ENCODE measurements around the gene RAPGEF4. TPM values are rescaled to one million over a fixed set of nuclear protein-coding genes. Genes with fewer than 3 reads are reported as not detected.

Gene RAPGEF4
- polyA plus RNA-seq, 1 experiment = 1.3 TPM

DNA sequence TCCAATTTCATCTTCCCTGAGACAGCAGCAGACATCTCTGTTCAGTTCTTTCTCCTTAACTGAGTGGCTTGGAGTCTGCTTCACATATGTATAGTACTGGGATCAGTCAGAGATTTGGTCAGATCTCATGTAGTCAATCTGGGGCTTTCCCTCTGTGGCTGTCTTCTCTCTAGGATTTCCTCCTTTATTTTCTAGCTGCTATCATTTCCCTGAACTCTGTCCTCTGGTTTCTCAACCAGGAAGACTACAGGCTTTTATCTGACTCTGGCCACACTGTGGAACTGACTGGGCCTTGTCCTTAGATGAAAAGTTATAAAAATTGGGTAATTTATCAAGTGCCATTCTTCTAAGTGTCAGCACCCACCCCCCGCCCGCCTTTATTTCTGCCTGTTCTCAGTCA lies 121.0 kb downstream of the RAPGEF4 start:
- POLR2A ChIA-PET = no interaction called here
- CTCF ChIA-PET = interaction anchor here (2.3 to 4.4 kb wide), 2 partner anchors 50 to 75 kb away, joined by 11 to 35 read pairs; no protein-coding TSS in a partner anchor
- no peak for DNase-seq (ENCODE audit: low read depth, low spot score)
- H3K27me3 ChIP-seq (ENCODE audit: control insufficient read depth, insufficient read depth, low read length) = no peaks in the 10 kb centered on the region
- H3K27ac ChIP-seq (ENCODE audit: low read depth, low read length) = no peak overlapping the region
- TF ChIP-seq, protein P1, sequence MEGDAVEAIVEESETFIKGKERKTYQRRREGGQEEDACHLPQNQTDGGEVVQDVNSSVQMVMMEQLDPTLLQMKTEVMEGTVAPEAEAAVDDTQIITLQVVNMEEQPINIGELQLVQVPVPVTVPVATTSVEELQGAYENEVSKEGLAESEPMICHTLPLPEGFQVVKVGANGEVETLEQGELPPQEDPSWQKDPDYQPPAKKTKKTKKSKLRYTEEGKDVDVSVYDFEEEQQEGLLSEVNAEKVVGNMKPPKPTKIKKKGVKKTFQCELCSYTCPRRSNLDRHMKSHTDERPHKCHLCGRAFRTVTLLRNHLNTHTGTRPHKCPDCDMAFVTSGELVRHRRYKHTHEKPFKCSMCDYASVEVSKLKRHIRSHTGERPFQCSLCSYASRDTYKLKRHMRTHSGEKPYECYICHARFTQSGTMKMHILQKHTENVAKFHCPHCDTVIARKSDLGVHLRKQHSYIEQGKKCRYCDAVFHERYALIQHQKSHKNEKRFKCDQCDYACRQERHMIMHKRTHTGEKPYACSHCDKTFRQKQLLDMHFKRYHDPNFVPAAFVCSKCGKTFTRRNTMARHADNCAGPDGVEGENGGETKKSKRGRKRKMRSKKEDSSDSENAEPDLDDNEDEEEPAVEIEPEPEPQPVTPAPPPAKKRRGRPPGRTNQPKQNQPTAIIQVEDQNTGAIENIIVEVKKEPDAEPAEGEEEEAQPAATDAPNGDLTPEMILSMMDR (IDR thresholded peaks at IDR 0.05; ENCODE audit: low read depth, low read length) = no peak
- no peak overlapping the region for H3K4me3 ChIP-seq (ENCODE audit: low read depth, low read length)
- H3K9me3 ChIP-seq (ENCODE audit: control insufficient read depth, insufficient read depth, low read length) = no peaks in the 10 kb centered on the region

GRCh38 chr2:172858473-172858745 lies 122.8 kb downstream of the RAPGEF4 start:
- Histone ChIP-seq H3K4me3 (ENCODE audit: low read depth, low read length) (no peak overlapping the region), H3K27me3 (ENCODE audit: control insufficient read depth, insufficient read depth, low read length) (no peaks in the 10 kb centered on the region), H3K9me3 (ENCODE audit: control insufficient read depth, insufficient read depth, low read length) (no peaks in the 10 kb centered on the region), H3K27ac (ENCODE audit: low read depth, low read length) (no peak overlapping the region)
- TF ChIP-seq, protein P1 (IDR thresholded peaks at IDR 0.05; ENCODE audit: low read depth, low read length) = no peak
- no peak for DNase-seq (ENCODE audit: low read depth, low spot score)
- CTCF ChIA-PET = interaction anchor here (2.3 to 4.4 kb wide), 2 partner anchors 52 to 73 kb away, joined by 11 to 35 read pairs; no protein-coding TSS in a partner anchor
- POLR2A ChIA-PET = no interaction called here

DNA sequence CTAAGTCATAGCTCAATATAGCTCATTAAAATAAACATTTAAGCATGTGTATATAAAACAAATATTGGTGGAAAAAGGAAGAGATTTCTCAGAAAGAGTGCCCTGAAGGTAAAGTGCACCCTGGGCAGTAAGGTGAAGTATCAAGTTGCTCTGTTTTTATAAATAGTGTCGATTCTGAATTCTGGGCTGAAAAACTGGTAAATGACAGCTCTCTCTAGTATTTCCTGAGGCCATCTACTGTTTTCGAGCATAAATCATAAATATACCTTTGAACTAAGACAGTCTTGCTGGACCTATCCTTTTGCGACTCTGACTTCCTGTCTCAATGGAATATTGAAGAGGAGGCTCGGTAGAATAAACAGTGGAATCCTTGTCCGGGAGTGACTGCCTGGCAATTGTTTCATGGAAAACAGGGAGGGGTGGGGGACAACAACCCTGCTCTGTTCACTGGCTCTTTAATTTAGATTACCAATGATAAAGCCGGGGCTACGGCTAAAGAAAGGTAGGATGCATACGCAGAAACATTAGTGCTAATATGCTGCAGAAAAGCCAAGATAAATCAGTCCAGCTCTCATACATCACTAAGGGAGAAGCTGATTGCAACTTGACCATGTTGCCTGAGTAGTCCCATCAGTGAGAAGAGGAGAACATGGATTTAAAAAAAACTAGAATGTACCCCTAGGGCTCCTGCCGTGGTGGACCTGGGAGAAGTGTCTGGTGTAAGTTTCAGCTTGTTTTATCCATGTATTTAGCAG lies 124.1 kb downstream of the RAPGEF4 start:
- H3K9me3 ChIP-seq (ENCODE audit: control insufficient read depth, insufficient read depth, low read length) = no peaks in the 10 kb centered on the region
- no peak for DNase-seq (ENCODE audit: low read depth, low spot score)
- no peak overlapping the region for H3K27ac ChIP-seq (ENCODE audit: low read depth, low read length)
- H3K4me3 ChIP-seq (ENCODE audit: low read depth, low read length) = no peak overlapping the region
- CTCF ChIA-PET = interaction anchor here (0.6 to 4.4 kb wide), 3 partner anchors 53 to 113 kb away, joined by 3 to 35 read pairs (median 13); no protein-coding TSS in a partner anchor
- TF ChIP-seq, protein P1 (IDR thresholded peaks at IDR 0.05; ENCODE audit: low read depth, low read length) = no peak
- POLR2A ChIA-PET = no interaction called here
- no peaks in the 10 kb centered on the region for H3K27me3 ChIP-seq (ENCODE audit: control insufficient read depth, insufficient read depth, low read length)

DNA sequence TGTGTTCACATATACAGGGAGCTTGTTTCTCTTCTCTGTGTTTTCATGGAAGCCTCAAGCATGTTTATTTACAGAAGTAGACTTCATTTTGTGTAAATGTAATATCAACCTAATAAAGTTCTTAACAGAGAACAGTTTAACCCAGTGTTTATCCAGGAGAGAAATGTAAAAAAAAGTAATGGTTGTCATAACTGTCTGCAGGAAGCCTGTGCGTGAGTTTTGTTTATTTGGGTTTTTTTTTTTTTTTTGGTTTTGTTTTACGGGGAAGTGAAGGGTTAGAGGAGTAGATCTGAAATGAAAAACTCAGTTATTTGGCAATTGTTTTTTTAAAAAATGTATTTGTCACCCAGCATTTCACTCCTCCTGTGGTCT lies 124.7 kb downstream of the RAPGEF4 start:
- Histone ChIP-seq H3K9me3 (ENCODE audit: control insufficient read depth, insufficient read depth, low read length) (no peaks in the 10 kb centered on the region), H3K4me3 (ENCODE audit: low read depth, low read length) (no peak overlapping the region), H3K27me3 (ENCODE audit: control insufficient read depth, insufficient read depth, low read length) (no peaks in the 10 kb centered on the region), H3K27ac (ENCODE audit: low read depth, low read length) (no peak overlapping the region)
- CTCF ChIA-PET = interaction anchor here (1.7 to 4.4 kb wide), 2 partner anchors 54 to 71 kb away, joined by 13 to 35 read pairs; no protein-coding TSS in a partner anchor
- DNase-seq (ENCODE audit: low read depth, low spot score) = no peak
- TF ChIP-seq, protein P1 (IDR thresholded peaks at IDR 0.05; ENCODE audit: low read depth, low read length) = no peak
- POLR2A ChIA-PET = no interaction called here

GRCh38 chr2:172861098-172861497 lies 125.5 kb downstream of the RAPGEF4 start:
- Histone ChIP-seq H3K27me3 (ENCODE audit: control insufficient read depth, insufficient read depth, low read length) (no peaks in the 10 kb centered on the region), H3K9me3 (ENCODE audit: control insufficient read depth, insufficient read depth, low read length) (no peaks in the 10 kb centered on the region), H3K4me3 (ENCODE audit: low read depth, low read length) (no peak overlapping the region), H3K27ac (ENCODE audit: low read depth, low read length) (no peak overlapping the region)
- POLR2A ChIA-PET = no interaction called here
- DNase-seq (ENCODE audit: low read depth, low spot score) = no peak
- CTCF ChIA-PET = no interaction called here
- TF ChIP-seq, protein P1 (IDR thresholded peaks at IDR 0.05; ENCODE audit: low read depth, low read length) = no peak
